SK-N-SH treated with all-trans-retinoic acid at 6 μM for 48 hours (cell line): ENCODE data around the gene SULT1A3.

Experiments used
- CSDC2 ChIP-seq: fragments of 250-450 bp; sonication (Bioruptor Pico); IDR thresholded peaks from 2 replicates; pipeline ENCODE4 v1.5.0; 2020; ENCODE audit warnings: mild to moderate bottlenecking, moderate library complexity
- GLIS3 ChIP-seq: fragments of 250-450 bp; sonication (Bioruptor Pico); IDR thresholded peaks from 2 replicates; pipeline ENCODE4 v1.5.0; 2020; ENCODE audit warnings: mild to moderate bottlenecking, moderate library complexity
- ISL1 ChIP-seq: fragments of 250-450 bp; sonication (Bioruptor Pico); IDR thresholded peaks from 2 replicates; pipeline ENCODE4 v2.1.2; 2022; ENCODE audit warnings: mild to moderate bottlenecking, moderate library complexity
- OSR1 ChIP-seq: fragments of 250-450 bp; sonication (Bioruptor Pico); IDR thresholded peaks from 2 replicates; pipeline ENCODE4 v1.8.0; 2022; ENCODE audit warnings: moderate library complexity, mild to moderate bottlenecking, inconsistent platforms
- PATZ1 ChIP-seq: fragments of 250-450 bp; sonication (Bioruptor Pico); IDR thresholded peaks from 2 replicates; pipeline ENCODE4 v1.8.0; 2020; ENCODE audit warnings: mild to moderate bottlenecking, moderate library complexity, borderline replicate concordance
- POU6F1 ChIP-seq: fragments of 250-450 bp; sonication (Bioruptor Pico); IDR thresholded peaks from 2 replicates; pipeline ENCODE4 v1.8.0; 2021; ENCODE audit warnings: low read depth, mild to moderate bottlenecking, moderate library complexity, borderline replicate concordance
- SNAI2 ChIP-seq: fragments of 250-450 bp; sonication (Bioruptor Pico); IDR thresholded peaks from 2 replicates; pipeline ENCODE4 v1.5.0; 2020; ENCODE audit warnings: mild to moderate bottlenecking, moderate library complexity
- TOX ChIP-seq: fragments of 250-450 bp; sonication (Bioruptor Pico); IDR thresholded peaks from 2 replicates; pipeline ENCODE4 v1.8.0; 2021; ENCODE audit warnings: mild to moderate bottlenecking, moderate library complexity, borderline replicate concordance
- ZFP3 ChIP-seq: fragments of 250-450 bp; sonication (Bioruptor Pico); IDR thresholded peaks from 2 replicates; pipeline ENCODE4 v1.5.0; 2020; ENCODE audit warnings: mild to moderate bottlenecking, moderate library complexity
- ZFP30 ChIP-seq: fragments of 450-650 bp; formaldehyde crosslinking; IDR thresholded peaks from 2 replicates; pipeline ENCODE4 v1.5.0; 2022; ENCODE audit warnings: mild to moderate bottlenecking, moderate library complexity
- ZNF8 ChIP-seq: fragments of 450-650 bp; formaldehyde crosslinking; IDR thresholded peaks from 2 replicates; pipeline ENCODE4 v1.5.0; 2020; ENCODE audit warnings: mild to moderate bottlenecking, moderate library complexity

DNA sequence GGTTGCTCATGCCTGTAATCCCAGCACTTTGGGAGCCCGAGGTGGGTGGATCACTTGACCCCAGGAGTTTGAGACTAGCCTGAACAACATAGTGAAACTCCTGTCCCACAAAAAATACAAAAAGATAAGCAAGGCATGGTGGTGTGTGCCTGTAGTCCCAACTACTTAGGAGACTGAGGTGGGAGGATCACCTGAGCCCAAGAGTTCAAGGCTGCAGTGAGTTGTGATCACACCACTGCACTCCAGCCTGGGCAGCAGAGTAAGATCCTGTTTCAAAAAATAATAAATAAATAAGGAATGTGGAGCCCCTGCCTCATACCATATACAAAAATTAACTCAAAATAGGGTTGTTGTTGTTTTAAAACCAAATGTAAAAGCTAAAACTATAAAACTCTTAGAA, 41.8 kb upstream of the SULT1A3 start:
- TF ChIP-seq CSDC2 (CRISPR knock-in tag) (no peak), TOX (CRISPR knock-in tag) (no peak), ZNF8 (CRISPR knock-in tag) (no peak), ZFP3 (no peak), ZFP30 (CRISPR knock-in tag) (no peak), OSR1 (CRISPR knock-in tag) (no peak), GLIS3 (CRISPR knock-in tag) (no peak), PATZ1 (CRISPR knock-in tag) (no peak), SNAI2 (CRISPR knock-in tag) (no peak), ISL1 (CRISPR knock-in tag) (no peak), POU6F1 (no peak)
